Globus pallidus (tissue), 1 donor: ENCODE results near the gene ROCK1.

Experiments
- DNase-seq: peaks from one replicate; pipeline ENCODE4 v3.0.0-alpha.2; 2015; ENCODE audit warnings: low spot score

Gene ROCK1

DNA sequence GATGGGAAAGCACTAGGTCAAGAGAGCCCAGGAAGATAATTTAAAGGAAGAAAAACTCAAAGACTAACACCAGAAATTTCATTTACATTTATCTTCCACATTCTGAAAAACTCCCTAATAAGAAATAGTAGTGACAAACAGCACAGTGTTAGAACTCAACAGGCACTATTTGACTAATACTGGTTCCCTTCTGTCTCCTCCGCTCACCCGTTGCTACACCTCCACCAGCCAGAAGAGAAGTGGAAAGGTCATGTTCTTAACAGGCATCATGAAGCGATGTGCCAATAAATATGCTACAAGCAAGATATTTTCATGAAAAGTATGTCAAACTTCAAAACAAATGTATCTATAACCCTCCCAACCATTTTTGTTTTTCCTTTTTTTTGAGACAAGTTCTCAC, 5.7 kb downstream of the ROCK1 start:
- no peak for DNase-seq

DNA sequence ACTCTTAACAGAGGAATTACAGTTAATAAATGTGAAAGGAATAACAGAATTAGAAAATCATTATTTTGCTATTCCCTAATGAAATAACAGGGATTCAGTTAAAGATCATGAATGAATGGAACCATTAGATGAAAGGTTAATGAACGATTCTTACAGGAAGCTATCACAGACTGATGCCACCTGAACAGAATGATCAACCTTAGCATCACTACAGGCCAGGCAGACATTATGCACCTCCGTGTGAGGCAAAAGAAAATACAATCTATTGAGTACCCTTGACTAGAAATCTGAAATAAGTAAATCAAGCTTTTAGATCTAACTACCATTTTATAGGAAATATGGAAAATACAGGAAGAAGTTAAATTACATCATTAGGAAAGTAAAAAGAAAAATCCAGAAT, 10.4 kb downstream of the ROCK1 start:
- no peak for DNase-seq

DNA sequence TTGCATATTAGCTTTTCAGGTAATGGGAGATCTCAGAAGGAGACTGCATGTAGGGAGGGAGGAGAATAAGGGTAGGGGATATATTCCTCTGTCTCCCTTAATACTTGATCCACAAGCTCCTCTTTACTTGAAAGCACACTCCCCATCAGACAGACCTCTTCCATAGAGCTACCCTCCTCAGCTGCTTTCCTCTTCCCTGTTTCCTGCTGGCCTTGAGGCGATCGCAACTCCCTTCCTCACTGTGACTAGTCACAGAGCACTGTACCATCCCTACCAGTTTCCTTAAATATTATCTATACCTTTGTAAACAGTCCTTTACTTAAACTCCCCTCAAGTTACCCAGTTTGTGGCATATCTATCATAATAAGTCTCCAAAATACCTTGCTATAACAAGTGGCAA, 10.9 kb downstream of the ROCK1 start:
- no peak for DNase-seq

DNA sequence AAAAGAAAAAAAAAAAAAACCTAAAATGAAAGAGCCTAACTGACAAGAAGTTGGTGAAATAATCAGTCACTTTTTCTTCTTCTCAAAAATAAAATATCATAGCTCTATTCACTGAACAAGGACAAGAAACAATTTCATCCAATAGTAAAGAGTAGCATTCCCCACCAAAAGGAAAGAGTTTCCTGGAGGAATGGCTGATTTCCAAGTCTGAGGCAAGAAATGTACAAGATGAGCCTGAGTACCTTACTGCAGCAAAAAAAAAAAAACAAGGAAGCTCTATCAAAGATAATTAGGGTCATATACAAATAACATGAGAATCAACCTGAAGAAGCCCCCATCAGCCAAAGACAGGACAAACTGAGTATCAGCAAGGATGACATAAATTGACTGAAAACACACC, 11.5 kb downstream of the ROCK1 start:
- DNase-seq, result no peak

DNA sequence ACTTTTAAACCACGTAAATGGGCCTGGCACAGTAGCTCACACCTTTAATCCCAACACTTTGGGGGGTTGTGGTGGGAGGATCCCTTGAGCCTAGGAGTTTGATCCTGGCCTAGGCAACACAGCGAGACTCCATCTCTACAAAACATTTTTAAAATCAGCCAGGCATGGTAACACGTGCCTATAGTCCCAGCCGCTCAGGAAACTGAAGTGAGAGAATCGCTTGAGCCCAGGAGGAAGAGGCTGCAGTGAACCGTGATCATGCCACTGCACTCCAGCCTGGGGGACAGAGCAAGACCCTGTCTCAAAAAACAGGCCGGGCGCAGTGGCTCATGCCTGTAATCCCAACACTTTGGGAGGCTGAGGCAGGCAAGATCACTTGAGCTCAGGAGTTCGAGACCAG, 12.2 kb downstream of the ROCK1 start:
- DNase-seq, result no peak

DNA sequence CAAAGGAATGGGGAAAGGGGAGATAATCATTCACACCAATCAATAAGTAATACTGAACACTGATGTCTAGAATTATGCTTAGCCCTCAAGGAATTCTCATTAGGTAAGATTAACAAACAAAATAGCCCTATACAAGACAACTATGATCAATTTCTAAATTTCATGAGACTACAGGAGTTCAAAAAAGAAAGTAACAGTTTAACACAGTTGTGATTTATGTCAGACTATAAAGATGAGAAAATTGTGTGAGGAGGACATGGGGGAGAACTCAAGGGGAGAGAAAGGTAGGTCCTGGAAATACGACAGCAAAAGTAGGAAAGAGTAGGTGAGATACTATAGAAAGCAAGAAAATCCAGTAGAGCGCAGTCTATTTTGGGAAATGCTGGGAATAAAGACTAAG, 14.9 kb downstream of the ROCK1 start:
- DNase-seq, result no peak

DNA sequence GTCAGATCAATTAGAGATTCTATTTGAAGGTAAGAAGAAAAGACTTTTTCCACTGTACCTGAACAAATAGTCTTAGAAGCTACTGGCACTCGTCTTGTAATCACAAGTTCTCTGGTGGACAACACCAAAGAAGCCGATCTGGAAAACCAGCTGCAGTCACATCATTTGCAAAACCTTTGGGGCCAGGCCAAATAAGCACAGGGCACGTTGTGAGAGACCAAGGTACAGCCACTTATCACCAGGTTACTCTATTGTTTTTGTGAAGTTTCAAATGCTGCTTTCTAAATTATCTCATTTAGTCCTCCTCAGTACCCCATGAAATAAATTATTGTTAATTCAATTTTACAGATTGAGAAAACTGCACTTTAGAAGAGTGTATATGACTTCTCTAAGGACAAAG, 18.5 kb downstream of the ROCK1 start:
- DNase-seq, result no peak

DNA sequence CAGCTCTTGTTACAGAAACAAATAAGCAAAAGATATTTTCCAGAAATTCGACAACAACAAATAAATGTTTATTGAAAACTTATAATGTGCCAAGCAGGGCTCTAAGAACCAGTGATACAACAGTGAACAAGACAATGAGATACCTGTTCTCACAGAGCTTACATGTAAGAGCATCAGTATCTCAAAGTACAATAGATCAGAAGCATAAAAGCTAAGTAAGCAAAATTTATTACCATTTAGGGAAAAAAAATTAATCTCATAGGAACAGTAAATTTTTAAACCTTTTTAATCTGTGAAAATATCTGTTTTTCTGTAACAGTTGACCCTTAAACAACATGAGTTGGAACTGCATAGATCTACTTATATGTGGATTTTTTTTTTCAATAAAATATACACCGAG, 20.9 kb downstream of the ROCK1 start:
- DNase-seq, result no peak

DNA sequence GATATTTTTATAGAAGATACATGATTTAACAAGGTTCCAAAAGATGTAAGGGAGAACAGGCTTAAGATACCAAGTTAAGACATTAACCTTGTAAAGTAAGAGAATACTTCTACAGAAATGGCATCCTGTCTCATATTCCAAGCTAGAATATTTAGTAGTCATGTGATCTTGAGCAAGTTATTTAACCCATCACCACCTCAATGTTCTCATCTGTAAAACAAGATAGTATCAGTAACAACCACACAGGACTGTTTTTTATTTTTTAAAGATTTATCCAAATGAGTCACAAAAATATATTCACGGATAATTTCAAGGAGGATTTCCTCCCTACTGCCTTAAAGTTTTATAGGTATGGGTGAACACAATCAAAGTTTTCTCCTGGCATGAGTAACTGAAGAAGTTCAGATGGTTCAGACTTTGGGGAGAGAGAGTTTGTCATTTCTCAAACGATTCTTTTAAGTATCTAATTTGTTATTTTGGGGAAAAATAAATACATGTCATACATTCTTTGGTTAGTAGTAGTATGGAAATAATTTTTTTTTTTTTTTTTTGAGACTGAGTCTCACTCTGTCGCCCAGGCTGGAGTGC, 25.9 kb downstream of the ROCK1 start:
- no peak for DNase-seq

DNA sequence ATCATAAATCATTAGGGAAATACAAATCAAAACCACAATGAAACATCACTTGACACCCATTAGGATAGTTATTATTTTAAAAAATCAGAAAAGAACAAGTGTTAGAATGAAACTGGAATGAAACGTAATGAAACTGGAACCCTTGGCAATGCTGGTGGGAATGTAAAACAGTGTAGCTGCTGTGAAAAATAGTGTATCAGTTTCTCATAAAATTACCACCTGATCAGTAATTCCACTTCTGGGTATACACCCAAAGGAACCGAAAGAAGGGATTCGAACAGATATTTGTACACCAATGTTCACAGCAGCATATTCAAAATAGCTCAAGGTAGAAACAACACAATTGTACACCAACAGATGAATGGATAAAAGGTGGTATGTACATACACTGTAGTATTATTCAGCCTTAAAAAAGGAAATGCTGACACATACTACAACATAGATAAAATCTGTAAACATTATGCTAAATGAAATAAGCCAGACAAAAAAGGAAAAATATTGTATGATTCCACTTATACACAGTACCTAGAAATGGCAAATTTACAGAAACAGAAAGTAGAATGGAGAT, 27.0 kb downstream of the ROCK1 start:
- DNase-seq, result no peak

DNA sequence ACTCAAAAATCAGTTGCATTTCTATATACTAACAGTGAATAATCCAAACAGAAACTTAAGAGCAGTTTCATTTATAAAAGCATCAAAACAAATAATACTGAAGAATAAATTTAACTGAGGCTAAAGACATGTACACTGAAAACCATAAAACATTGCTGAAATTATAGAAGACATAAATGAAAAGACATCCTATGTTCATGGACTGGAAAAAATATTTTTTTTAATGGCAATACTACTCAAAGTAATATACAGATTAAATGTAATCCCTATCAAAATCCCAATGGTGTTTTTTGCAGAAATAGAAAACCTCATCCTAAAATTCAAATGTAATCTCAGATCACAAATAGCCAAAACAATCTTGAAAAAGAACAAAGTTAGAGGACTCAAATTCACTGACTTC, 28.6 kb downstream of the ROCK1 start:
- DNase-seq, result no peak

DNA sequence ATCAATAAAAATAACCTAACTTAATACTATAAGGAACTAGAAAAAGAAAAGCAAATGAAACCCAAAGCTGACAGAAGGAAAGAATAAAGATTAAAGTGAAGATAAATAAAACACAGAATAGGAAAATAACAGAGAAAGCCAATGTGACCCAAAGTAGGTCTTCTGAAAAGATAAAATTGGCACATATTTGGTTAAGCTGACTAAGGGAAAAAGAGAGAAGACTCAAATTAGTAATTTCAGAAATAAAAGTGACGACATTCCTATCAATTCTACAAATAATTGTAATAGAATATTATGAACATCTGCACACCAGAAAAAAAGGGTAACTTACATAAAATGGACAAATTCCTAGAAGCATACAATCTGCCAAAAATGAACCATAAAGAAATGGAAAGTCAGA, 30.2 kb downstream of the ROCK1 start:
- no peak for DNase-seq

DNA sequence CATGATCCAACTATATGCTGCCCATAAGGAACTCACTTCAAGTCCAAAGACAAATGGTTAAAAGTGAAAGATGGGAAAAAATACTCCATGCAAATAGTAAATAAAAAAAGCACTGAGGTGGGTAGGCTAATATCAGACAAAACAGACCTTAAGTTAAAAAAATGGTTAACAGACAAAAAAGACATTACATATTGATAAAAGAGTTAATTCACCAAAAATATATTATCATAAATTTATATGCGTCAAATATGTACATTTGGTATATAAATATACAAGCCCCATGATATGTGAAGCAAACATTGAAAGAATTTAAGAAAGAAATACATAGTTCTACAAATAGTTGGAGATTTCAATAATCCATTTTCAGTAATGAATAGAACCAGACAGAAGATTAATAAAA, 31.0 kb downstream of the ROCK1 start:
- no peak for DNase-seq

DNA sequence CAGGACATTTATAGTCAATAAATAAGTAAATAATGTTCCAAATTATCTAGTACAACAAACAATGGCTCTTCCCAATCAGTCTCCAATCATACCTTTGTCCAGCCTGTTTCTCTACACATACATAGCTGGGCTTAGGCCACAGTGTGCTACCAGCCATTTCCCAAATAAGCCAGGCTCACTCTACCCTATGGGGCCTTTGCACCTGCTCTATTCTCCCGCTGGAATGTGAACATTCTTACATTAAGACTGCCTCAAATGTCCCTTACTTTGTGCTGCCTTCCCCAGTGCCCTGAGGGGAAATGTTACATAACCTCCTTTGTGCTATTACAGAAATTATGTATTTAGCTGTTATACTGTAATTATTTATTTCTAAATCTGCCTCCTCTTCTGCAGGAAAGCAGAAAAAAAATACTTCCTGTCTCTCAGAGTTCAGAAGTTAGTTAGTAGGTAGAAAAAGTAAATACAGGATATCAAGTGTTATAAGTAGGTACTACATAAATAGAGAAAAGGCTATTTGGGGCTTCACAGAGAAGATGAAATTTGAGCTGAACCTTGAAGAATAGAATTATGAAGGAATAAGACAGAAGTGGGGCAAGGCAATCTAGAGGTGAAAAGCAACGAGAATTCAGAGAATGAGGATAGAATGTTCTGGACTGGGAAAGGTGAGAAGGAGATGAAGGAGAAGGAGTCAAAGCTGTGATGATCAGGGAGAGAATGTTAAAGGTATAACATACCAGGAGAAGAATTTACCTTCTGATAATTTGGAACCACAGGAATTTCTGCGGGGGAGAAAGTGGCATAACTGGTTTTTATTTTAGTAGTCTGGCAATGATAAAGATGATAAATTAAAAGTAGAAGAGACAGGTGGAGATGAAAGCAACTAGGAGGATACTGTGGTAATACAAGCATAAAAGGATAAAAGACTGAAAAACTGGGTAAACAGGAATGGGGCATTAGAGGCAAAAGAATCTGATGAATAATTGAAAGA, 37.0 kb downstream of the ROCK1 start:
- DNase-seq, result no peak

DNA sequence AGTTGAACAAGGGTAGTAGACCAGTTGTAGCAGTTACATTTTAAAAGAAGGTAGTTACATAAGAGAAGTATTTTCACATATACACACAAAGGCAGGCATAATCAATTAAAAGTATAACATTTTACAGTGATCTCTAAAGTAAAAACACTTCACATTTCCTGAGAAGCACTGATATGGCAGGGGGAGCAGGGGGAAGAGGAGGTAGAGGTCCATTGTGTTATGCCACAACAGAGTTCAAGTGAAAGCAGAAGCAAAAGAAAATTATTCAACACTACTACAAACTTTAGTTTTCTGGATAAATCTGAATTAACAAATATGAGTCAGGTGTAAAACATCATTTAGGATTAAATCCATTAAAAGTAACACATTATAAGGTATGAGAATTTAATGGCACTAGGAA, 38.4 kb downstream of the ROCK1 start:
- DNase-seq, result no peak

DNA sequence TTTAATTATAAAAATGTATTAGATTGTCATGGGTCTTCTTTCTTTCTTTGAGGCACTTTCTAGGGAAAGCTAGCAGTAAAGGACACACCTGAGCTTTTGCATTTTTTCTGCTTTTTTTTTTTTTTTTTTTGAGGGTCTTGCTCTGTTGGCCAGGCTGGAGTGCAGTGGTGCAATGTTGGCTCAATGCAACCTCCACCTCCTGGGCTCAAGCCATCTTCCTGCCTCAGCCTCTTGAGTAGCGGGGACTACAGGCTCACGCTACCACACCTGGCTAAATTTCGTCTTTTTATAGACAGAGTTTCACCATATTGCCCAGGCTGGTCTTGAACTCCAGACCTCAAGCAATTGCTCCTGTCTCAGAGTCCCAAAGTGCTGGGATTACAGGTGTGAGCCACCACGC, 40.5 kb downstream of the ROCK1 start:
- DNase-seq, result no peak

DNA sequence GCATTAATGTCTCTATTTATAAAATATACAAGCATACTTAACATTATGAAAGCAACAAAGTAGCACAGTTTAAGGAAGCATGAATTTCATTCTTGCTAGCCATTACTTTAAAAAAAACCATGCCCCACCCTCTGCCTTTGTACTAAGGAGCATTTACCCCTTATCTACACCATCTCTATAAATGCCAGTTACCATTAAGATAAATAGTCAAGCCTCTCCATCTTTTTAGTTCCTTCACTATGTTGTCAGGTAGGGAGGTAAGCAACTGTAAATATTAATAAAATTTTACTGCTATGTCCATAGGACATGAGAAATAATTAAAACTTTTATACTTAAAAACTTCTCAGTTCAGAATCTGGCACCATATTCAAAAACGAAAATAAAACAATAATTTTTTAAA, 42.1 kb downstream of the ROCK1 start:
- no peak for DNase-seq

DNA sequence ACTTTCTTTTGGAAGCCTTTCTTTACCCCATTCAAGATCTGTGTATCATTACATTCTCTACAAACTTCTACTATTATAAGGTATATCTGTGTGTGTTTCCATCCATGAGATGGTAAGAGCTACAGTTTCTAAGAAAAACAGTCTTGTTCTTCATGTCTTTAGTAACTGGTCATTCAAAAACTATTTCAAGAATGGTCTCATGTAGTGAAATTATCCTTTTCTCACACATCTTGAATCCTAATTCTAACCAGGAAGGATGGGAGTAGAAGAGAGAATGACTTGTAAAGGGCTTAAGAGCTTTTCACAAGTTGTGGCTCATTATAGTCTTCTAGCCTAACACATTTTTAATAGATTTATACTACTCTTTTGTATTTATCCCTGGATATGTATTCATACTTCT, 47.3 kb downstream of the ROCK1 start:
- DNase-seq, result no peak

DNA sequence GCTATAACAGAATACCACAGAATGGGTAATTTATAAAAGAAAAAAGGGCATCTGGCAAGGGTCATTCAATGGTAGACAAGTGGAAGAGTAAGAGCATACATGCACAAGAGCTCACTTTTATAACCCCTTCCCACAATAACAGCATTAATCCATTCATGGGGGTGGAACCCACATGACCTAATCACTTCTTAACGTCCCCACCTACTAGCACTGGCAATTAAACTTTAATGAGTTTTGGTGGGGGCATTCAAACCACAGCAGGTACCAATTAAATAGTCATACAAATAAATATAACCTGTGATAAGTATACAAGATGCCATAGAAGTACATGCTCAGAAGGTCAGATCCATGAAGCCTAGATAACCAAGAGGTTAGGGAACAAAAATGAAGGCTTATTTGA, 48.6 kb downstream of the ROCK1 start:
- DNase-seq, result no peak

DNA sequence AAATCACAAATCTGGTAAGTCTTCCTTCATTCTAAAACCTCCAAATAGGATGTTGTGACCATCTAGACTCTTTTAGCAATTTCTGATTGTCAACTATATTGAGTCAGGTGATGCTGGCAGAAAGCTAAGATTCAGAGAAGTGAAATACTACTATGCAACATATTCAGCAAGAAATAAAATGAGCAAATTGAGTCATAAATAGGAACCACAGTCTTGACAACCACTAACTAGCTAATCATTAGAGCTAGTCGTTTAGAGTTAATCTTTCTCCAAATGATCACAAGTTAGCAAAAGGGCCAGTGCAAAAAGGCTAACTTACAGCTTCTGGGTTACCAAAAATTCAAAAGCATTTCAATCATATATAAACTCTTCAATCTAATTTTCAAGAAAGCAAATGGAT, 54.5 kb downstream of the ROCK1 start:
- DNase-seq, result no peak

DNA sequence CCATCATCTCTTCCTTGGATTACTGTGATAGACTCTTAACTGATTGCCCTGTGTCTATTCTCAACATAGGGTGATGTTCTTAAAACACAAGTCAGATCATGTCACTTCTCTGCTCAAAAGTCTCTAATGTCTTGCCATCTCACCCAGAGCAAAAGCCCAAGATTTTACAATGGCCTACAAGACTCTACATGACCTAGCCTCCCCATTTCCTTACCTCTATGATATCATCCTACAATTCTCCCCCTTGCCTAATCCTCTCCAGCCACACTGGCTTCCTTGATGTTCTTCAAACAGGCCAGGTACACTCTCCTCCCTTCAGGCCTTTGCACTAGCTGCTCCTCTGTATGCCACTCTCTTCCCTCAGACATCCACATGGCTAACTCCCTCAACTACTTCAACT, 55.1 kb downstream of the ROCK1 start:
- no peak for DNase-seq

DNA sequence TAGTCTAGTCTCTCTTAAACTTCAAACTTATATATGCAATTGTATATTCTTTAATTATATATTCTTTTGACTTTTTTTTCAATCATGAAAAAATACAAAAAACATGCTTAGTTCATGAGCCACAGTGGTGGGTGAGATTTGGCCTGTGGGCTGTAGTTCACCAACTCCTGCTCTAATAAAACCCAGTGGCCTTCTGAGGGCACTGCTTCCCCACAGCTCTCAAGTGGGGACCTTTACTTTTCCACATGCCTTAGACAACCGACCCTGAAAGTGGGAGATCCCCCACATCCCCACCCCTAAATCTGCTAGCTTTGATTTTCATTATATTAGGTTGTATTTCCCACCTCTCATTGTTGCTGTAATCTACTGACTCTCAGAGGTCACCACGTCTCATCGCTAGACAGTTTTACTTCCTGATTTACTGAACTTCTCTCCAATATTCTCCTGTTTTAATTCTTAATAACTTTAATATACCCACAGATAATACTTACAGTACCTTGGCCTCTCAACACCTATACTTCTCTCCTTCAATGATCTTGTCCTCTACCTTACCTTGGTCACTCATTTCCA, 57.3 kb downstream of the ROCK1 start:
- no peak for DNase-seq

DNA sequence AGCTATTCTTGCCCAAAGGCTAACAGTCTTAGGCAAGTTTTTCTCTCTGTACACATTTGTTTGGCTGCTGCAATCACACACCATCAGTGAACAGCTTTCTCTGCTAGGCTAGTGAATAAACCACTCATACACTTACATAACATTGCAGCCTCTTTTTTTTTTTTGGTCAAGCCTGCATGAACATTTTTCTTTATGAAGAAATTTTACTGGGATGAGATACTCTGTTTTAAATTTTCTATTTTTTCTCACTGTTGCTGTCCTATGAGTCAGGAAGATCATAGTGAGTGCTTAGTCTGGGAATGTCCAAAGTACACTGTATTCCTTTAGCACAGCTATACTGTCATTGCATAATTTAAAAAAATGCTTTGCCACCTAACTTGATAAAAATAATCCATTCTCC, 58.5 kb downstream of the ROCK1 start:
- DNase-seq, result peak; percentile 40
